Activated naive CD4-positive, alpha-beta T cell treated with anti-CD3 and anti-CD28 coated beads for 36 hours (primary cell): ENCODE measurements around the gene GBP4. TPM values are rescaled to one million over a fixed set of nuclear protein-coding genes. Genes with fewer than 3 reads are reported as not detected.

Experiments used
- total RNA-seq, 2 experiments: library from RNA; stranded (reverse); gene quantifications; one replicate each; pipeline ENCODE4 v1.2.3, GENCODE V29; 2021

Gene GBP4
- total RNA-seq, 2 experiments from 2014 or later, result 22.9 to 23.2 TPM

Other genes starting within 250 kb of the GBP4 start
- 10 to 100 TPM; 52.4 to 56.4 TPM for gene KYAT3, start 206.3 kb downstream of the GBP4 start, total RNA-seq
- 10 to 100 TPM; 20.7 to 22.0 TPM for gene RBMXL1, start 206.3 kb downstream of the GBP4 start, total RNA-seq
- gene GBP3, start 176.1 kb downstream of the GBP4 start, total RNA-seq, result 1 to 10 TPM; 1.4 to 1.8 TPM
- 10 to 100 TPM; 48.2 to 52.8 TPM for gene GBP1, start 133.7 kb downstream of the GBP4 start, total RNA-seq
- 100 to 1,000 TPM; 338 to 351 TPM for gene GBP2, start 72.8 kb downstream of the GBP4 start, total RNA-seq
- gene GBP7, start 22.9 kb downstream of the GBP4 start, total RNA-seq, result under 1 TPM in 1 of 2 experiments, not detected in 1; 0.12 TPM
- gene GBP5, start 73.9 kb upstream of the GBP4 start, total RNA-seq, result 10 to 100 TPM; 84.3 to 85.5 TPM
- under 1 TPM in 1 of 2 experiments, not detected in 1; 0.07 TPM for gene GBP6, start 165.1 kb upstream of the GBP4 start, total RNA-seq